Muscle of leg (tissue), 11 donors: ENCODE results near the gene SLC25A48. TPM values are rescaled to one million over a fixed set of nuclear protein-coding genes. Genes with fewer than 3 reads are reported as not detected.
"Not testable (repeated sequence)": the region's sequence is repeated elsewhere in the genome, so short reads cannot be mapped to it uniquely, and the experiment has no call there.

Experiments
- DNase-seq: peaks from one replicate; pipeline ENCODE4 v3.0.0; 2013
- H3K27ac ChIP-seq: one replicate; pipeline ENCODE4 v1.5.1; 2013; ENCODE audit warnings: mild to moderate bottlenecking, low read length, control low read depth
- H3K27me3 ChIP-seq: one replicate; pipeline ENCODE4 v1.6.1; 2013; ENCODE audit warnings: low read length; ENCODE audit not compliant: control insufficient read depth, insufficient read depth
- H3K36me3 ChIP-seq: one replicate; pipeline ENCODE4 v1.6.1; 2013; ENCODE audit warnings: low read length; ENCODE audit not compliant: control insufficient read depth, insufficient read depth
- H3K4me1 ChIP-seq: one replicate; pipeline ENCODE4 v1.6.1; 2013; ENCODE audit warnings: low read length; ENCODE audit not compliant: control insufficient read depth, insufficient read depth
- H3K4me3 ChIP-seq: one replicate; pipeline ENCODE4 v1.5.1; 2013; ENCODE audit warnings: low read length, control low read depth
- H3K9me3 ChIP-seq: replicated peaks from 2 replicates; pipeline ENCODE4 v1.6.1; 2013; ENCODE audit warnings: low read depth, low read length; ENCODE audit not compliant: control insufficient read depth
- WGBS: methylation state at CpG from one replicate; pipeline ENCODE4 v1.1.5; 2013; ENCODE audit warnings: missing lambda C conversion rate; ENCODE audit not compliant: insufficient coverage; 5-methylcytosine and 5-hydroxymethylcytosine counted together
- polyA plus RNA-seq, 8 donors: library from polyadenylated mRNA; unstranded; fragments of 120-200 nt; gene quantifications; one replicate each; pipeline versions ENCODE4 v1.2.1 to v1.2.3, GENCODE V29; 2013; ENCODE audit warnings: inconsistent platforms in 1 of 8, low replicate concordance in 1 of 8; ENCODE audit not compliant: insufficient read length in 8 of 8, insufficient read depth in 1 of 8
- total RNA-seq: library from RNA; stranded (reverse); fragments of 120-200 nt; gene quantifications from one replicate; pipeline ENCODE4 v1.2.4, GENCODE V29; 2013

Gene SLC25A48
- total and polyA plus RNA-seq, 9 donors = 0.18 to 1.7 (median 0.46) TPM

GRCh38 chr5:135829681-135830383 lies 4.6 kb upstream of the SLC25A48 start:
- DNase-seq = peak; percentile 68
- Histone ChIP-seq H3K4me1 (peaks cover 17% of the 10 kb centered on the region), H3K27me3 (peaks cover 53% of the 10 kb centered on the region), H3K36me3 (no peaks in the 10 kb centered on the region), H3K9me3 (no peaks in the 10 kb centered on the region), H3K4me3 (no peak overlapping the region), H3K27ac (no peak overlapping the region)
- 23% methylated on average over 13 of the region's 19 CpGs for WGBS

GRCh38 chr5:135830384-135830700 lies 4.1 kb upstream of the SLC25A48 start:
- peaks cover 58% of the 10 kb centered on the region for H3K27me3 ChIP-seq
- no peak for DNase-seq
- peaks cover 22% of the 10 kb centered on the region for H3K4me1 ChIP-seq
- no peak overlapping the region for H3K27ac ChIP-seq
- no peak overlapping the region for H3K4me3 ChIP-seq
- H3K9me3 ChIP-seq = no peaks in the 10 kb centered on the region
- WGBS = 54% methylated on average over 3 of the region's 3 CpGs
- no peaks in the 10 kb centered on the region for H3K36me3 ChIP-seq

- no peak overlapping the region for H3K4me3 ChIP-seq
- peaks cover 63% of the 10 kb centered on the region for H3K27me3 ChIP-seq
- H3K36me3 ChIP-seq = no peaks in the 10 kb centered on the region
- 64% methylated on average over 4 of the region's 4 CpGs for WGBS
- no peak overlapping the region for H3K27ac ChIP-seq
- no peaks in the 10 kb centered on the region for H3K9me3 ChIP-seq
- DNase-seq = no peak
- H3K4me1 ChIP-seq = peaks cover 22% of the 10 kb centered on the region
Observed at GRCh38 chr5:135830876-135831275, 3.6 kb upstream of the SLC25A48 start.

DNA sequence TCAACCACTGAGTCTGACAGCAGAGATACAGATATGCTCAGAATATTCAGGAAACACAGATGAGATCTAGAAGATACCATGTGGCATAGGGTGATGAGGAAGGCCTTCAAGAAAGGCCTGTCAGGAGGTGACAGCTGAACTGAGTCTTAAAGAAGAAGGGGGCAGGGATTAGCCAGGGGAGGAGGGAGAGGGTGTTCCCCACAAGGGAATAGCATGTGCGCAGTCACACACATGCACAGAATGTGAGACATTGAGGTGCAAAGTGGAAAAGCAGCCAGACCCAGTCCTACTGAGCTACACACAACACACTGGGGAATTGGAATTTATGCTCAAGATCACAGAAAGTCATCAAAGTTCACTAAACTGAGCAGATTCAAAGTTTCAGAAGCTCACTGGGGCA lies 3.0 kb upstream of the SLC25A48 start:
- Histone ChIP-seq H3K36me3 (no peaks in the 10 kb centered on the region), H3K27me3 (peaks cover 65% of the 10 kb centered on the region), H3K9me3 (no peaks in the 10 kb centered on the region), H3K4me3 (no peak overlapping the region), H3K27ac (no peak overlapping the region), H3K4me1 (peaks cover 22% of the 10 kb centered on the region)
- WGBS = no CpG with 5 or more reads among the region's 1 CpG
- no peak for DNase-seq

DNA sequence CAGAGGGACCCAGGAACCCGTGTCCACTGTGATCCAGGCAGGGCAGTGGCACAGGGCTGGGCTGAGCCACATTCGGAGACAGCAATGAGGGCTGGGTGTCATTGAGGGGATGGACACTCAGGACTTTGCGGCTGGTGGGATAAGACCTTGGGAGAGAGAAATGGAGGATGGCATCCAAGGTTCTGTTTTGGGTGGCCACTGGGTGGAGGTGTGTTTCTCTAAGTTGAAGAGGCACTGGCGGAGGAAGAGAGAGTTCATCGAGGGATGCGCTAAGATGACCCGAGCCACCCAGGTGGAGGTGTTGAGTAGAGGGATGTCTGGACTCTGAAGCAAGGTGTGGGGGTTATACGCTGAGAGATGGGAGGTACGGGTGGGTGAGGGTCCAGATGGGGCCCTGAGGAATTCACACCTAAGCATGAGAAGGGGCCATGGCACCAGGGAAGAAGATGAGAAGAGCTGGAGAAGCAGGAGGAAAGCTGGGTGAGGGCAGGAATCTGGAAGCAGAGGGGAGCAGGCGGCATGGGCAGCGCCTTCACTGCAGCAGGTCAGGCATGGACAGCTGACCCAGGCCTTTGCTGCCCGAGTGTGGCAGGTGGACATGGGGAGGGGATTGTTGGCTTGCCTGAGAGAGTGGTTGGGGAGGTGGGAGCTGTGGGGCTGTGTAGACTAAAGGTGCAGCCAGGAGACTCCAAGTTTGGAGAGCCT lies 2.5 kb upstream of the SLC25A48 start:
- WGBS = 83% methylated on average over 12 of the region's 12 CpGs
- DNase-seq = no peak

DNA sequence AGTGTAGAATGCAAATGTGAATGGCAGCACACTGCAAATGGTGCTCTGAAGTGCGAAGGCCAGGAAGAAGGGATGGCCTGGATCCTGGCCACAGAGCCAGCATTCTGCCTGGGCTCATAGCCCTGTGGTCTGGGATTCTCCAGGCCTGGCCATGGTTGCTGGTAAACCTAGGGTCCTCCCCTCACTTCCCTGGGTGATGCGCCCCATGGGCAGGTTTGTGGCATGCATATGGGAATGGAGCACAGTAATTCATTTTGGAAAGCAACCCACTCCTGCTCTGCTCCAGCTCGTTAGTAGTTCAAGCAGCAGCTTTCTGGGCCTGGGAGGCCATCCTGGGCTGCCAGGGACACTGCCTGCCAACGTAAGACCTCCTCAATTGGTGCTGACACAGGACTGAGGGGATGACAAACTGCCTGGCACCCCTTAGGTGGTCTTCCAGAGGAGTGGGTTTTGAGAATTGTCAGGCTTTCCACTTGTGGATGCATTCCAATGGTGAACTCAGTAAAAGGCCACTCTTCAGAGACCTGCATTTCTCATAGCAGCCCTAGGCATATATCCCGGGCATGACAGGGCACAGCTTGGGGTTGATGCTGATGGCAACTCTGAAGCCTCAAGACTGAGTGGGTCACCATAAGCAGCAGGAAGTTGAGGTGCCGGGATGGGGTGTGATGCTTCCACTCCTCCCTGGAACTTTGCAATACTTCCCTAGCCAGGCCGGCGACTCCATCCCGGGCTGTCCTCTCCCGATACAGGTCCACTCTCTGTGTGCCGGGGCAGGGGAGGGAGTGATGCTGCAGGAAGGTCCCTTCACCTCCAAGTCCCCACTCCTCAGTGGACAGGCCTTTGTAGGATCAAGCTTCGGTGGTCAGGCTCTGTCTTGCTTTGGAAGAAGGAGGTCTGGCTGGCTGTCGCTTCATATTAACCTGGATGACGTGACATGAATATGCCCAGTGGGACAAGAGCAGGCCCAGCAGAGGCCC lies 1.2 kb upstream of the SLC25A48 start:
- no peak for DNase-seq
- WGBS = 83% methylated on average over 7 of the region's 14 CpGs
- H3K27me3 ChIP-seq = peaks cover 69% of the 10 kb centered on the region

More for the DNA sequence above, 2.5 kb upstream of the SLC25A48 start:
- no peak overlapping the region for H3K4me3 ChIP-seq
- peaks cover 22% of the 10 kb centered on the region for H3K4me1 ChIP-seq
- H3K9me3 ChIP-seq = no peaks in the 10 kb centered on the region
- peaks cover 69% of the 10 kb centered on the region for H3K27me3 ChIP-seq
- H3K36me3 ChIP-seq = no peaks in the 10 kb centered on the region
- no peak overlapping the region for H3K27ac ChIP-seq

DNA sequence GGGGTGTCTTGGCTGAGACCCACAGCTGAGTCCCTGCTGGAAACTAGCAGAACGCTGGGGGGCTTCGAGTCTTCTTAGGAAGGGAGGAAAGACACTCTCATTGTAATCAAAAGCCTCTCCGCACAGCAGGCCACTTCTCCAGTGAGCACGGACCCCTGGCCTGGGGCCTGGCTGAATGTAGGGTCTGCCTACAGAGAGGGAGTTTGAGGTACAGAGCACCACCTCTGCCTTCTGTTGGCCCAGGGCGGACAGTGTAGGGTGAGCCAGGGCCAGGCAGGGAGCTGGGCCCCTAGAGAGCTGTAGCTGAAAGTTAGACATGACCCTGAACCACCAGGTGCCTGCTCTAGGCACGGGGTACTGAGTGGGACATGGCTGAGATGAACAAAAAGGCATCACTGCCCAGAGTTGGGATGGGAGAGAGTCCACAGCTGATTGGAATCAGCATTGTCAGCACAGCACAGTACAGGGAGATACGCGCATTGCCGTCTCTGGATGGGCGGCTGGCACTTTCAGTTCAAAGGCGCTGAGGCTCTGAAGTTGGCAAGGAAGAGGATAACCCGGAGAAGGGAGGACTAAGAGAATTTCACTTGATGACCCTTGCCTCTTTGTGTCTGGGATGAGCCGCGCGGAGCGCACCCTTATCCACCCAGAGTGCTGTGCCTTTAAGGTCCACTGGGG lies 363 bp upstream of the SLC25A48 start:
- no peak overlapping the region for H3K27ac ChIP-seq
- H3K27me3 ChIP-seq = peaks cover 70% of the 10 kb centered on the region
- no peaks in the 10 kb centered on the region for H3K36me3 ChIP-seq
- H3K9me3 ChIP-seq = no peaks in the 10 kb centered on the region
- H3K4me3 ChIP-seq = peak overlapping the region; percentile 42
- DNase-seq = no peak
- H3K4me1 ChIP-seq = peaks cover 22% of the 10 kb centered on the region
- 18% methylated on average over 13 of the region's 16 CpGs for WGBS

More for the DNA sequence above, 1.2 kb upstream of the SLC25A48 start:
- no peak overlapping the region for H3K4me3 ChIP-seq
- H3K27ac ChIP-seq = no peak overlapping the region
- peaks cover 22% of the 10 kb centered on the region for H3K4me1 ChIP-seq
- no peaks in the 10 kb centered on the region for H3K36me3 ChIP-seq
- H3K9me3 ChIP-seq = no peaks in the 10 kb centered on the region

DNA sequence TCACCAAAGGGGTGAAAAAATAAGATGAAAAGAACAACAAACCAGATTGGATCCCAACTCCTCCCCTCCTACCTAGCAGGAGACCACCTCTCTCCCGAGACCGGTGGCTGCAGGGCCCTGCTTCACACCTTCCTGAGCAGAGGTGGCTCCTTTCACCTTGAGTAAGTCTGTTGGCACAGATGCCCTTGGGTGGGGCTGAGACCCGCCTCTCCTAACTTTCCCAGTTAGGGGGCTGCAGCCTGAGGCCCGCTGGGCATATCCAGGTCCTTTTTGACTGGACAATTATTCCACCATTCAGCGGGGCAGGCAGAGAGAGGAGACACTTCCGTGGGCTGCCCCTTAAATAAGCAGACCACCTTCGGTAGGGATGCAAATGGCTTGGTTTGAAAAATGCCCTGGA lies 1.3 kb downstream of the SLC25A48 start:
- H3K36me3 ChIP-seq = no peaks in the 10 kb centered on the region
- H3K4me3 ChIP-seq = no peak overlapping the region
- H3K4me1 ChIP-seq = peaks cover 13% of the 10 kb centered on the region
- H3K27me3 ChIP-seq = peaks cover 61% of the 10 kb centered on the region
- DNase-seq = no peak
- H3K27ac ChIP-seq = no peak overlapping the region
- WGBS = 56% methylated on average over 4 of the region's 7 CpGs
- H3K9me3 ChIP-seq = no peaks in the 10 kb centered on the region

DNA sequence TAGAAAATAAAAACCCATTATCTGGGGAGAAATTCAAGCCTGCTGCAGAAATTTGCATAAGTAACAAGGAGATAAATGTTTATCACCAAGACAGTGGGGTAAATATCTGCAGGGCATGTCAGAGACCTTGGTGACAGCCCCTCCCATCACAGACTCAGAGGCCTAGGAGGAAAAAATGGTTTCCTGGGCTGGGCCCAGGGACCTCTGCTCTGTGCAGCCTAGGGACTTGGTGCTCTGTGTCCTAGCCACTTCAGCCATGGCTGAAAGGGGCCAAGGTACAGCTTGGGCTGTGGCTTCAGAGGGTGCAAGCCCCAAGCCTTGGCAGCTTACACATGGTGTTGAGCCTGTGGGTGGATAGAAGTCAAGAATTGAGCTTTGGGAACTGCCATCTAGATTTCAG lies 3.9 kb downstream of the SLC25A48 start:
- Histone ChIP-seq H3K27me3 (peaks cover 39% of the 10 kb centered on the region), H3K4me1 (peaks cover 13% of the 10 kb centered on the region)

More for the DNA sequence above, 3.9 kb downstream of the SLC25A48 start:
- not testable (repeated sequence) for H3K4me3 ChIP-seq, H3K36me3 ChIP-seq, DNase-seq, H3K9me3 ChIP-seq, H3K27ac ChIP-seq
